GM19240 (cell line): Measurements from ENCODE around the gene EVL.
"Not testable (repeated sequence)": the region's sequence is repeated elsewhere in the genome, so short reads cannot be mapped to it uniquely, and the experiment has no call there.

Experiments
- DNase-seq: peaks from one replicate; pipeline ENCODE4 v3.0.0; 2011; ENCODE audit warnings: low spot score; ENCODE audit not compliant: insufficient read length

The EVL gene

DNA sequence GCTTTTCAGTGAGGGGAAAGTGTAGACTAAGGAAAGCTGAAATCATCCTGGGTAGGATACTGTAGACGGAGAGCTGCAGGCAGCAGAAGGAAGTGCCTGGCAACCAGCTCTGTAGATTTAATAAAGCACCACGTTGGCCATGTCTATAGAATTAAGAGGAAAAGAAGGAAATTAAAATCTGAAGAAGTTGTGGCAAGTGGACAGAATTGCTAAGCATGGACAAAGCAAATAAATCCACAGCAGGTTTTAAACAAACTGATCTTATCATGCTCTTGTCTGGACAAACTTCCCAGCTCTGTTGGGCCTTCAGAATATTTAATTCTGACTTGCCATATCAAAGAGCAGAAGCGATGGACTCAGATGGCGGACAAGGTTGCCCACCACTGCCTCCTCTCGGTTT is 27.2 kb upstream of the EVL start:
- no peak for DNase-seq

DNA sequence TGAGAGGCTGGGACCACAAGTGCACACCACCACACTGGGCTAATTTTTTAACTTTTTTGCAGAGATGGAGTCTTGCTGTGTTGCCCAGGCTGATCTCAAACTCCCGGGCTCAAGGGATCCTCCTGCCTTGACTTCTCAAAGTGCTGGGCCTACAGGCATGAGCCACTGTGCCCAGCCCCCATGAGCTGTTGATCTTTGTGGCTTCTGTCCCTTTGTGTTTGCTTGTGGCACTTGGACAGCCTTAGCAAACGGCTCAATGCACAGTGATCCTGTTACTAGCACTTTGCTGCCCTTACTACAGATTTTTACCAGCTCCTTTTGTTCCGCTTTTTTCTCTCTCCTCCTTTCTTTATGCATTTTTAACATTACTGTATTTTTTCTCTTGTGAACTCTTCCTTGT is 25.3 kb upstream of the EVL start:
- no peak for DNase-seq

DNA sequence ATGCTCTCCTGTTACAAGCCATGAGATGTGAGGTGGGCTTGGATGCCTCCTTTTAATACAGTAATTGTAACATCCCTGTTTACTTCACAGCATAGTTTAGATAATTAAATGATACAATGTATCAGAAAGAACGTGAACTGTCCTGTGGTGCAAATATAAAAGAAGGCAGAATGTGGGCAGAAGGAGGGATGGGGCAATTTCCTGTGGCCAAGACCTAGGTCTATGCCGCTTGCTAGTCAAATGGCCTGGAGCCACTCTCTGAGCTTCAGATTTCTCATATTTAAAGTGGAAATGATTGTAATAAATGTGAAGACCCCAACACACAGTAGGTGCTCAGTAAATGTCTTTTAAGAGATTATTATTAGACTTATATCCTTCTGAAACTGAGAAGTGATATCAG is 24.0 kb upstream of the EVL start:
- no peak for DNase-seq

DNA sequence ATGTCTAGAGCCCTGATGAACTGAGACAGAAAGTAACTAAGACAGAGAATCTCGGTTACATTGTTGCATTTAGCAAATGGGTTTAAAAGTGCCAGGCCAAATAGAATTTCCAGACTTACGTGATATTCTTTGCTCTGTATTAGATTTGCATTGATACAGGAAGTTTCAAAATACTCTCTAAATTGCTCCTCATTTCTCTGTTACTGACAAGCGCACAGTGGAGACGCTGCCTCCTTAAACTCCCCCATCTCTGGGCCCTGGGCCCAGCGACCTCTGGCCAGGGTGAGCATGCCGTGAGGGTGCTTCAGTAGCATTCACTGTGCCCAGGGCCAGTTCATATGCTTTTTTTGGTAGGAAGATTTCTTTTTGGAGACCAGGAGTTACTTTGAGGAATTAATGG is 22.9 kb upstream of the EVL start:
- DNase-seq: no peak

DNA sequence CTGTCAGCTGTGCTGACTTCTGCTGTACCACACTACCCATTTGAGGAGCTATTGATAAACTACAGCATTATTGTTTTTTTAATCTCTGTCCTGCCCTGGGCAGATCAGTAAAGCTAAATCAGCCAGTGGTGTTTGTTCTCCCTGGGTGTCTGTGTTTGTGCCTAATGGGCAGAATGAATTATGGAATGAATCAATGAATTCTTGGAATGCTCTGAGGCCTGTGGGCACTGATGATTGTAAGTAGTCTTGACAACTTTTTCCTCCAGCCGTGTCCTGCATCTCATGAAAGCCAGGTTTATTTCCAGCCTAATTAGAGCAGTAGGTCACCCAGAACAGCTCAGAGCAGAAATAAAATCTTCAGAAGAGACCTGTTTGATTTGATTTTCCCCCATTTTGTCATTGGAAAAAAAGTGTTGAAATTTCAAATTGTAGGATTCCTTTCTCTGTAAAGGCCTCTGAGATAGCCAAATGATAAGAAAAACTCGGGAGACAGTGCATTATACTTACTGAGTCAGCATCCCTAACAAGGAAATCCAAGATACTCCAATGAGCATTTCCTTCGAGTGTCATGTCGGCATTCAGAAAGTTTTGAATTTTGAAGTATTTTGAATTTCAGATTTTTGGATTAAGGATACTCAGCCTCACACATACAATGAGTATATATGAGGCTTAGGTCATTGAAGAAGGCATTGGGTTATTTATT is 19.4 kb upstream of the EVL start:
- DNase-seq: no peak

DNA sequence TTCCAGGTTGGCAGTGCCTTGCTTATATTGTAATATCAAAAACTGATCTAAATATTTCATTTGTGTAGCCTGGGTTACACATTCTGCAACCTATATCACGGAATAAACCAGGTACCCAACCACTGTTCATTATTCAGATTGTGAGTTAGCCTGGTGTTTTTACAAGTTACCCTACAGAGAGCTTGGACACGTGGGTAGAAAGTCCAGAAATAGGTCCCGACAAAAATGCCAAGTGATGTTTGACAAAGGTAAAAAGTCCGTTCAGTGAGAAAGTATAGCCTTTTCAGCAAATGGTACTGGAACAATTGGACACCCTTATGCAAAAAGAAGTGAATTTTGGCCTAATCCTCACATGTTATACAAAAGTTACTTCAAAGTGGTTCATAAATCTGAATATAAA is 17.6 kb upstream of the EVL start:
- DNase-seq: no peak

DNA sequence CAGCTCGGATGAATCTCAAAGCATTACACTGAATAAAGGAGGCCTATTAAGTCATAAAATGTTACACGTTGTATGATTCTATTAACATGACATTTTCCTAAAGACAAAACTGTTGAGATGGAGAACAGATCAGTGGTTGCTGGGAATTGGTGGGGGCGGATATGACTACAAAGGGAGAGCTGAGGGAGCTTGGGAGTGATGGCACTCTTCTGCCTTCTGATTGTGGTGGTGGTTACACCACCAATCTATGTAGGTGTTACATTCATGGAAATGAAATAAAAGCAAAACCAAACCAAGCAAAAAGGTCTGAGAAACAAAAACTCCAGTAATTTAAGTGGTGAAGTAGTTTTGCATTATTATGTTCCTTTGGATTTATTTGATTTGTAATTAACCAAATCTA is 16.4 kb upstream of the EVL start:
- no peak for DNase-seq

DNA sequence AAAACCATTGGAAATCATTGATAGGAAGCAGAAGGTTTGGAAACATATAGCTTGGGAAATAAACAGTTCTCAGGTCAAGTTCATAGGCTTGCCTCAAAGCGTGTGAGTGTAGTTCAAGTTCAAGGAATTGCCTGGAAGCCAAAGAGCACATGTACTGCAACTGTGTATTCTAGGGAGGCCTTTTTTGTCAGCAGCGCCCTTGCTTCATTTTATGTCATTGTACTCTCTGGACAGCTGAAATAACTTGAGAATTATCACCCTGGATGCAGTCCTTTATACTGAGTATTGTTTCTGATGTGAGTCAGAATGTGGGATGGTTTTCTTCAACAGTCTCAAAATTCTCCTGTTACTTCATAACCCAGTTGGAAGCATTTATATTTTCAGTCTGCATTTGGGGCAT is 16.0 kb upstream of the EVL start:
- no peak for DNase-seq

DNA sequence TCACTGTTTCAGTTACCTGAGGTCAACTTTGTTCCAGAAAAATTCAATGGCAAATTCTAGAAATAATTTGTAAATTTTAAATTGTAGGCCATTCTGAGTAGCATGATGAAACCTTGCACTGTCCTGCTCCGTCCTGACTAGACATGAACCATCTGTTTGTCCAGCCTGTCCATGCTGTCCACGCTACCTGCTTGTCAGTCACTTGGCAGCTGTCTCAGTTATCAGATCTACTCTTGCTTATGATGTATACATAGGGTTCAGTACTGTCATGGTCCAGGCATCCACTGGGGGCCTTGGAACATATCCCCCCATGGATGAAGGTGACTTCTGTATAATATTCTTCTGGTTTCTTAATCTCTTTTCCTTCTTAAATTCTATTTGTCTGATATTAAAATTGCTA is 14.1 kb upstream of the EVL start:
- DNase-seq: no peak

DNA sequence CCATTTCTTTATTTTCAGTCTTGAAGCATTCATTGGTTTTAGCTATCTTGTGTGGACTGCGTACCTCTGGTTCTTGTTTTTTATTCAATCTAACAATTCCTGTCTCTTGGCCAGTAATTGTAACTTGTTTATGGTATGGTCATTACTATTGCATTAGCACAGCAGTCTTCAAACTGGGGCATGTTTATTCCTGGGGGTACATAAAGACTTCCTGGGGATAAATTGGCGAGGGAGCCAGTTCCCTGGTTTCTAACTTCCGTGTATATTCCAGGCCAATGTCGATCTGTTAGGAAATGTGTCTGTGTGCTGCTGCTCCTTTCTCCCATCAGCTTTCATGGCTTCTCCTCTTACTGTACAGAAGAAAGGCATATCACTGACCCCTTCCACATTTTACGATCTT is 13.7 kb upstream of the EVL start:
- no peak for DNase-seq

DNA sequence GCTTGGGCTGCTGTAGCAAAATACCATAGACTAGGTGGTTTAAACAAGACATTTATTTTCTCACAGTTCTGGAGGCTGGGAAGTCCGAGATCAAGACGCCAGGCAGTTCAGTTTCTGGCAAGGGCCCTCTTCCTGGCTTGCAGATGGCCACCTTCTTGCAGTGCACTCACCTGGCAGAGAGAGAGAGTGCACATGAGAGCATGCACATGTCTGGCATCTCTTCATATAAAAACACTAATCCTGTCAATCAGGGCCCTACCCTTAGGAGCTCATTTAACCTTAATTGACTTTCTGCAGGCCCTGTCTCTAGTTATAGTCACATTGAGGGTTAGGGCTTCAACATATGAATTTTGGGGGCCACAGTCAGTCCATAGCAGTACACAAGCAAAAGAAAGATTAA is 12.4 kb upstream of the EVL start:
- no peak for DNase-seq

DNA sequence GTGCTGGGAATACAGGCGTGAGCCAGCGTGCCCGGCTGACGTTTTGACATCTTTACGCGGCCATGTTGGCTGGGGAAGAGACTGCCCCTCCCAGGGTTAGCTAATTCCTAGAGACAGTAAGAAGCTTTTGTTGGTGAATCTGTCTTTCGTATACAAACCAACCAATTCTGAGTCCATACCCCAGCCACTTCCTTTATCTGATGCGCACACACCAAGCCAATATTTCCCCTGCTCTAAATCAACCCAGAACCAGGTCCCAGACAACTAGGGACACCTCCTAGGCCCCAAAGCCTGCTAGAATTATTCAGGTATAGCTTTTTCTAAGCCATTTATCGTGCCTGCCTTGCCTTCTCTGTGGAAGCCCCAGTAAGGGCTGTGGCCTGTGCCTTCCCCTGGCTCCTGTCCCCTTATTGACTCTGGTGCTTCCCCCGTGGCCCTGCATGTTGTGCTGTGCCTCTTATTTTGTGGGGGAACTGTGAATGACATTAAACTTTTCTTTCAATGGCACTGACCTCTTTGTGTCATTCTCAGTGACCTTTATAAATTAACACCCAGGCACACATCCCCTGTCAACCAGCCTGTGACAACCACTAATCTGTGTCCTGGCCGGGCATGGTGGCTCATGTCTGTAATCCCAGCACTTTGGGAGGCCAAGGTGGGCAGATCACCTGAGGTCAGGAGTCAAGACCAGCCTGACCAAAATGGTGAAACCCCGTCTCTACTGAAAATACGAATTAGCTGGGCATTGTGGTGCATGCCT is 10.7 kb upstream of the EVL start:
- no peak for DNase-seq

DNA sequence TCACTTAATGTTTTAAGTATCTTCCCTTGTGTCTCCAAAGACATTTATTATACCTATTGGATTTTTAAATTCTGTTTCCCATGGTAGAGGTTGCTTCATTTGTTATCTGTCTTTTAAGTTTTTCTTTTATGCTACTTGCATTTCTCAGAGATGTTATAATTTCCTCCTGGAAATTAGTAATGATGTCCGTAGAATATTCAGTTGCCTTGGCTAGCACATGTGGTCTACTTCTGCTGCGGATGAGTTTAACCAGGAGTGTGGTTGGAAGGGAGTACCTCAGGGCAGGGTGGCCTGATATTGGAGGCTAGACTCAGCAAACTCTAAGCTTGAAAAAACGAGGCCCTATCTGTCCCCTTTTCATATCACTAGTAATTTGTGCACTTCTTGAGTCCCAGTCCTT is 8.8 kb upstream of the EVL start:
- no peak for DNase-seq

DNA sequence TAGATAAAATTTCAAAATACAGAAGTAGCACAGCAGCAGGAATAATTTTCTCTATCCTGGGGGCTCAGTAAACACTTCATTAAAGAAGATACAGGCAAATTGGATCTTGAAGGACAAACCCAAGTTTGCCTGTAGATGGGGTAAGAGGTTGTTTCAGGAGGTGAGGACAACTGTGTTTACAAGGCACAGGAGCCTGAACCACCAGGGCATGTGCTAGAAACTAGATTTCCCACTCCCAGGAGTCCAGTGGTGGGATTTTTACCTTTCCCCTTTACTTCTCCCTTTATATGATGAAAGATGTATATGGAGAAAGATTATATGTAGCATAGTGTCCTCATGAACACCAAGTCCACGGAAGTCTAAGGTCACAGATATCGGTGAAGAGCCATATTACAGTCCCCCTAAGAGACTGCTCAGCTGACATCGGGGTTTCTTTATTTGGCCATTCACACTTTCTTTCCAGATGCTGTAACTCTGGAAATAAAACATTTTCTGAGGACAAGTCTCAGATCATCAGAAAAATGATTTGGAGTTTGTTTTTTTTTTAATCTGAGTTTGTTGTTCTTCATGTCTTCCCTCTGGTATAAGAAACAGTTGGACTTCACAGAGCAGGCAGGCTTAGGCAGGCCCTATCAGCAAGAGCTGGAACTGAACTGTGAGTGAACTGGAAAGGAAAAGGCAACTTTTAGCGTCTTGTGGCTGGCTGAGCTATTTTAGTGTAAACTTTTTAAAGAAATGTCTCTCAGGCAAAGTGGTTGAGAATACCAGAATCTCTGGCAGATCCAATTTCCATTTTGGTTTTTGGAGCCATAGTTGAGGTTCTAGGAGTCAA is 8.0 kb upstream of the EVL start:
- DNase-seq: no peak

DNA sequence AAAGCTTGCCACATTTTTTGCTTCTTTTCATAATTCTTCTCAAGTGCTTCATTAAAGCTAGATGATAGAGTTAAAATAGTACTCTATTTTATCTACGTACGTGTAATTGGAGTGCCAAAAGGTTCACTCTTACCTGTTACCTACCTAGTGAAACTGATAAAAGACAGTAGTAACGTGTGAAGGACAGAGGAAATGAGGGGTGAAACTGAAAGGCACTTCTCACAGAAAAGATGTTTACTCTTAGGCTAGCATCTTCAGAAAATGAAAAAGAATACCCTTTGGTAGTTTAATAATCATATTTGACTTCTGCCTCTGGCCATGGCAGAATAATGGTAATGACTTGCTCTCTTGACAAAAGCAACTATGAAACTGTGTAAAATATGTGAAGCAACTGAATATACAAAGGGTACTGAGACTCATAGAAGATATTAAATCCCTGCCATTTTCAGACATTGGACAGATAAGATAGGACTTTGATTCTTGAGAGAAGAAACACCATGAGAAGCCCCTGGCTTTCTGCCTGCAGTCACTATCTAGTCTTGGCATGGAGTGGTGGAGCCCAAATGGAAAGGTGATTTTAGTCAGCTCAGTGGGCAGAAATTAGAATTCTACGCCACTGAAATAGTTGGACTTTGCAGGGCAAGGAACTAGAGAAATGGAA is 6.3 kb upstream of the EVL start:
- no peak for DNase-seq

DNA sequence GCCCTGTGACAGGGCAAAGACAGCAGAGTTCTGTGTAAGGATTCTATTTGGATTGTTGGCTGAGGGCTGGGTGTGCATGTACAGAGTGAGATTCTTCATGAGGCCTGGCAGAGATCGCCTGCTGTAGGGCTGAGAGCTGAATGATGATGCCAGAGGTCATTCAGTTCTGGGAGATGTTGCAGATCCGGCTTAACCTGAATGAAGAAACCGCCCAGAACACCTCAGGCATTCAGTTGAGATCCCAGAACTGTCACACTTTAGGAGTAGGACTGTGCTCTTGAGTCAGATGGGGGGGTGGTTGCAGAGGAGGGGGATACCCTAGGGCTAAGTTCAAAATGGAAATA is 5.8 kb upstream of the EVL start:
- no peak for DNase-seq

DNA sequence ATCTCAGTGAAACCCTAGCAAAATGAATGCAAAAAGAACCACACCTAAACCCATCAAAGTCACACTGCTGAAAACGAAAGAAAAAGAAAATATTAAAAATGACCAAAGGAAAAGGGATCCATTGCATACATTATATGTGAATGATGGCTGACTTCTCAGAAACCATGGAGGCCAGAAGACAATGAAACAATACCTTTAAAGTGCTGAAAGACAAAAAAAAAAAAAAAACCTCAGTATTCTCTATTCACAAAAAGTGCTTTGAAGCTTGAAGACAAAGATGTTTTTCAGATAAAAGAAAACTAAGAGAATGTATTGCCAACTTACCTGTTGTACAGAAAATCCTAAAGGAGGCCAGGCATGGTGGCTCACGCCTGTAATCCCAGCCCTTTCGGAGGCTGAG is 4.5 kb upstream of the EVL start:
- no peak for DNase-seq

DNA sequence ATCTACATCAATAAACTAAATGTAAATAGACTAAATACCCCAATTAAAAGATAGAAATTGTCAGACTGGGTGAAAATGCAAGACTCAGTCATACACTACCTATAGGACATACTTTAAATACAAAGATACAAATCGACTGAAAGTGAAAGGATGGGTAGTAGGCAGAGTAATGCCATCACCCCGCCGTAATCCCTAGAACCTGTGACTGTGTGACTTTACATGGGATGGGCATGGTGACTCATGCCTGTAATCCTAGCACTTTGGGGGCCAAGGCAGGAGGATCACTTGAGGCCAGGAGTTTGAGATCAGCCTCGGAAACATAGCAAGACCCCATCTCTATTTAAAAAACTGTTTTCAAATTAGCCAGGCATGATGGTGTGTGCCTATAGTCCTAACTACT is 2.6 kb upstream of the EVL start:
- DNase-seq: no peak

DNA sequence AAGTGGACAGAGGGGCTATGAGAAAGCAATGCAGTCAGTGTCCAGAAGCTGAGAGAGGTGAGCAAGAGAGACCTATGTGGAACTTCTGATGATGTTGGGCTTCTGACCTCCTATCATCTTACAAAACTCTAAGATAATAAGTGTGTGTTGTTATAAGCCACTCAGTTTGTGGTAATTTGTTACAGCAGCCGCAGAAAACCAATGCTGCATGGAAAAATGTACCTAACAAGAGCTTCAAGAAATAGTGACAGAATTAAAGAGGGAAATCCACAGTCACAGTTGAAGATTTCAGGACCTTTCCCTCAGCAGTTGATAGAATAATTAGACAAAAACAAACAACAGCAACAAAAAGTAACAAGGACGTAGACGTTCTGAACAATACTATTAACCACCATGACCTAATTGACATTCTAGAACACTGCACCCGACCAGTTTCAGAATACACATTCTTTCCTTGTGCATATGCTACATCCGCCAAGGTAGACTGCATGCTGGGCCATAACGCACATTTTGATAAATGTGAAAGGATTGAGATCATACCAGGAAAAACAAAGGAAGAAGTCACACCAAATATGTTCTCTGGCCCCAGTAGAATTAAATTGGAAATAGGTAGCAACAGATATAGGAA is 1.8 kb upstream of the EVL start:
- DNase-seq: no peak

DNA sequence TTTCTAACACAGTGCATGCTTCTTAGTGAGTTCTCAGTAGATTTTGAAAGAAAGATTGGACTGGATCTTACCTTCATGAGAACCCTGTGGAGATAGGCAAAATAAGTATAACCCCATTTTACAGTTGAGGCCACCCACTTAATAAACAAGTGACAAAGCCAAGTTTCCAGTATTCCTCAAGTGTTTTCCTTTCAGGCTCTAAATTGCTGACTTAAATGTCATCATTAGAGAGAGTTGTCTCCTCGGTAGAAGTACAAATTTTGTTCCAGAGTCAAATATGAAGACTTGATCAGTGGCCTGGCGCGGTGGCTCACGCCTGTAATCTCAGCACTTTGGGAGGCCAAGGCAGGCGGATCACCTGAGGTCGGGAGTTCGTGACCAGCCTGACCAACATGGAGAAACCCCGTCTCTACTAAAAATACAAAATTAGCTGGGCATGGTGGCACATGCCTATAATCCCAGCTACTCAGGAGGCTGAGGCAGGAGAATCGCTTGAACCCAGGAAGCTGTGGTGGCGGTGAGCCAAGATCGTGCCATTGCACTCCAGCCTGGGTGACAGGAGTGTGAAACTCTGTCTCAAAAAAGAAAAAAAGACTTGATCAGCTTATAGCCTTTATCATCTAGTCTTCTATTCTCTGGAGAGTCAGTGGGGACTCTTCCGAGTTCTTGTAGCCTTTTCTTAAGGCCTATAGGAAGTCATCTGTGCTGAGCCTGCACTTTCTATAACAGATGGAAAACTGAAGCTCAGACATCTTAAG is 708 bp upstream of the EVL start:
- DNase-seq: not testable (repeated sequence)
